DMS153 (cell line): ENCODE measurements around the gene SORBS1.
A peak's percentile ranks its signal among the peaks of the same experiment; 100 is the strongest.

Experiments
- DNase-seq: peaks from one replicate; lab custom pipeline; 2025; lab: John Stamatoyannopoulos, UW

SORBS1 gene

GRCh38 chr10:95565336-95565735 lies 4.2 kb upstream of the SORBS1 start:
- DNase-seq: no peak

- DNase-seq: no peak
Observed at GRCh38 chr10:95564291-95564690, 3.1 kb upstream of the SORBS1 start.

DNA sequence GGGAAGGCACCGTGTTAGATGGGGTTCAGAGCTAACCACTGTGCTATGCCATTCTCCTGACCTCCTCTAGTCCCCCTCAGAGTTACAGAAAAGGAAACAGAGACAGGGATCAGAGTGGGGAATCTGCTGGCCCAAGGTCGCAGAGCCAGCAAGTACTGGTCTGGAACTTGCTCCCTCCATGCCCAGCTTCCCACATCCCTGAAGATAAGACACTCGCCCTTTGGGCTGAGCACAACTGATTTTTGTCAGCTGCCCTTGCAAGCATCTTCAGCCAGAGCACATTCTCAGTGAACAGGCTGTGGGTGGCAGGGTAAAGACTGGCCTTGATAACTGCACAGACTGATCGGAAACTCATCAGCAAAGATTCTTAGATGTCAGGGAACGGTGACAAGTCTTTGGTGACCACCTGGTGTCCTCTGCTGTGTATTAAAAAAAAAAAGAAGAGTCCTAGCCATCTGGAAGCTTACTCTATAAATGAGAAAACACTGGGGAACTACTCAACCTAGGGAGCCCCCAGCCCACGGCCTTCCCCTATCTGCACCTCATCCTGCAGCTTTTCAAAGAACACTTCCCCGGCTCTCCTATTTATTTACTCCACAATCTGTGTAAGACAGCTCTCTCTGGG lies 1.3 kb upstream of the SORBS1 start:
- DNase-seq: no peak

DNA sequence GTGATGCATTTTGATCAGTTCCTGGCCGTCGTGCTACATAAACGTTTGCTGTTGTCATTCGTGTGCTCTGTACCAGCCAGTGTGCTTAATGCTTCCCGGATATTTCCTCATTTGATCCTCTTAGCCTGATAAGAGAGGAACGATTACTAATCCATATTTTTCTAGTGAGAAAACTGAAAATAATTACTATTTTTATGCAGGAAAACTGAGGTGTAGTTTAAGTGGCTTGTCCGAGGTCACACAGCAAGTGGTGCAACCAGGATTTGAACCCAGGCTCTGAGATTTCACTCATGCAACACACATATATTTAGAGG lies 650 bp upstream of the SORBS1 start:
- DNase-seq: no peak

- DNase-seq: no peak
Observed at GRCh38 chr10:95560278-95561176, 644 bp downstream of the SORBS1 start.

GRCh38 chr10:95559896-95560277 lies 1.3 kb downstream of the SORBS1 start:
- no peak for DNase-seq

DNA sequence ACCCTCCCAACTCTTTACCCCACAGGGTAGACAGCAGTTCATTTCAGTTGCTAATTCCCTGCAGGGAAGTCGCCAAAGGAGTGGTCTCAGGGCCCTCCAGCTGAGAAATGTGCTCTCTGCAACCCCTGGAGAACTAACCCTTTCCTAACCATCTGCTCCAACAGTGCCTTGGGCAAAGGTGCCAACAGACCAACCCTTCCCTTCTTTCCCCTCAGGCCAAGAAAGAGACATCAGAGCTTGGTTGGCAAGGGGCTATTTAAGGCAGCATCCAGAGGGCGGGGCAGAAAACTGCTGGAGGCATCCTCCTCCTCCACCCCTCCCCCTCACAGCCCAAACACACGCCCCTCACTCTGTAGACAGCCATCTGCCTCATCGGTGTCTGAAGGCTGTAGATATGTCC lies 1.7 kb downstream of the SORBS1 start:
- no peak for DNase-seq

DNA sequence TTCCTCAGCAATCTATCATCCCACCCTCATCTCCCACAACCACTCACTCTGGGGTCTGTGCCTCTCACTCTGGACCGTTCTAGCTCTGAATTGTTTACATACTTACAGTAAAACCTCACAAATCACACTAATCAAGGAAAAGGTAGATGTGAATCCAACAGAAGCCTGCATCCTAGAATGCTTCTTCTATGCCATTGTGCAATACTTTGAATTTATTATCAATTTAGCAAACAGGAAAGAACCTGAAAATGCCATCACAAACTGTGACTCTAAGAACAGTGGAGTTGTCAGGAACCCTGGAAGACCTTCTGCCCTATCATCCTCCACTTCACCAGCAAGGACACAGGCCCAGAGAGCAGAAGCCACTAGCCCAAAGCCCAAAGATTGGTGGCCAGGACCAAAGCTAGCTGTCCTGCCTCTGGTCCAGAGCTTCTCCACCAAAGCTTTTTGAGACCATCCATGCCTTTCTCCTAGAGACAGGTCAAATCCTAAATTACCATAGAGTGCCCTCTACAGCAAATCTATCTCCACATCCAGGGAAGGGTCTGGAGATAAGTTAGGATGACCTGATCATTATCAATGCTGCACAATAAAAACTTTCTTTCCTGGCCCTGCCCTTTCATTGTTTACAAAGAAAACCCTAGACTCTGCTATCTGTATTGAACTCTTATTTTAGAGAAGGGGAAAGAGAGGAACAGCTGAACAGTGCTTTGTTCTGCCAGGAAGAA lies 2.4 kb downstream of the SORBS1 start:
- no peak for DNase-seq

DNA sequence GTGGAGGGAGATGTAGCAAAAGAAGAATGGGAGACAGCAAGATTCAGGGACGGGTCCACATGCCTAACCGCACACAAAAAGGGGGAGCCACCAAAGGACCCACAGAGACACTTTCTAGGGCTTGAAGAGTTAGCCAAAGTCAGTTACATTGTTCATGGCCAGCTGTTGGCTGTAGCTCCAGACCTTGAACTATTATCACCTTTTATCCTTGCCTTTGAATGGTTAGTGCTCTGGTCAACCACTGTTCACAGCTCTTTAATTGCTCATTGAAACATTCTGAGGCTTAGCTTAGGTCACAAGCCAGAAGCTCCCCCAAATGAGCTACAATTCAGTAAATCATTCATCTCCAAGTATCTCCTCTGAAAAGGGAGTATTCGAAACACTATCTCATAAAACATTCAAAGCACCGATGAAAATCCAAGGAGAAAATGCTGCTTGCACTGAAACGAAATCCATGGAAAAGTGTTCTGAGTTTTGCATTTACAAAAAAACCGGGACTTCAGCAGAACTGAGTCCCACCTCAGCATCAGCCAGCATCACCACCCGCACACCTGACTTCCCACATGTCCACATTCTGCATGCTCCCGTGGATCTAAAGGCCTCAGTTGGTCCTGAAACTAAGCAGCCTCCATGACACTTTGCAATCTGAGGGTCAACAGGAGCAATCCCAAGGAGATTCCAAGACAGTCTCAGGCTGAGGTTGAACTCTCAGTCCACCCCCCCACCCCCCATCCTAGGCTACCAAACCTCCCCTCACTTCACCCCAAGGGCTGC lies 4.0 kb downstream of the SORBS1 start:
- no peak for DNase-seq

GRCh38 chr10:95553674-95554073 lies 7.5 kb downstream of the SORBS1 start:
- DNase-seq: no peak

- no peak for DNase-seq
Observed at GRCh38 chr10:95552679-95553342, 8.4 kb downstream of the SORBS1 start.

DNA sequence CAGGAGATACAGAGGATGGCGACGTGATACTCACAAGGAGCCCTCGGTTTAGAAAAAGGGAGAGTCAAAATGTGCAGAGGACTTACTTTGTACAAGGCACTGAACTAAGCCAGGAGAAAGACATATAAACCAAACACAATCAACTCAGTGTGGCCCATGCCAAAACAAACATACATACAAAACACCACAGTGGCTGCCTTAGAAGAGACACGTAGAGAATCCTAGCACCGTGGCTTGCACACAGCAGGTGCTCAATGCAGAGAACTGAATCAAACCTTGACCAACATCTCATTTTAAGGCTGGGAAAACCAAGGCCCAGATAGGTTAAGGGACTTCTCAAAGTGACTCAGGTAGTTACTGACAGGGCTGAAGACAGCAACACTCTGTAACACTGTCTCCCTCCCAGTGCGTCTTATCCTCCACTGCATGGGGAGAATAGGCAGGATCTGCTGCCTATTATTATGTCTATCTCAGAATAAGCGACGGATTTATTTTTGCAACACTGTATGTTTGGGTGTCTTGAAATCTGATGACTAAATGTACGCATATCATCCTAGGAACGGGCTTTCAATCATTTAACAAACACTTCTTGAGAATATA lies 11.0 kb downstream of the SORBS1 start:
- DNase-seq: no peak

DNA sequence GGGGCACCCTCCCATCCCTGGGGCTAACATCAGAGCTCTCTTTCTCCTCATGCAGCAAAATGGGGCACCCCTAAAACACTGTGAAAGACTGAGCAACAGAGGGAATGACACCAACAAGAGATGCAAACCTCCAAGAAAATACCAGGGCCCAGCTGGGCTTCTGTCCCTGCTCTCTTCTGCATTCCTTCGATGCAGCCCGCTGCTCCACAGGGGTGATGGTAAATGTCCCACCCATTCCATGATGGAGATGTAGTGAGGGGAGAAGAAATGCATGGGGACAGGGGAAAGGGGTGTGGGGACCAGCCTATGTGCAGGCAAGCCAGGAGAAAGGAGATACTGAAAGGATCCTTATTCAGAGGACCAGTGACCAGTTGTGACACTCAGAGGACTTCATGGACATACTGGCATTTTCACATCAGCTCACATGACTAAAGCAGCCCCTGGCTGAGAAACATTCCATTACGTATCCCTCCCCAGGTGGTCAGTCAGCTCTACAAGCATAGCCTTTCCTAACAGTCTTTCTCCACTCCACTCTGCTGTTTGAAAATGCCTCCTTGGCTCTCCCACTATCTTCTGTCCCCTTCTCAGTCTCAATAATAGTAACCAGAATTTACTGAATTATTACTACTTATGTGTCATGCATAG lies 13.3 kb downstream of the SORBS1 start:
- no peak for DNase-seq

DNA sequence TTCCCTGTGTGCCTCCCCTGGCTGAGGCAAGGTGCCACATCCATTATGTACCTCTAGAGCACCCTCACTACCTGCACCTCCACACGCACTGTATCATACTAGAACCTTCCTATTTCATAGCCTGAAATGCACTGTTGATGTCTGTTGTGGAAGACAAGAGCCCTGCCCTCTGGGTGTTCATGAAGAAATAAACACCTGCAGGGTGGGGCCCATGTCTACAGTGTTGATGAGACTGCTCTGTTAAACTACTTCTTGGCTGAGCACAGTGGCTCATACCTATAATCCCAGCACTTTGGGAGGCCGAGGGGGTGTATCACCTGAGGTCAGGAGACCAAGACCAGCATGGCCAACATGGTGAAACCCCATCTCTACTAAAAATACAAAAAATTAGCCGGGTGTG lies 14.0 kb downstream of the SORBS1 start:
- no peak for DNase-seq

DNA sequence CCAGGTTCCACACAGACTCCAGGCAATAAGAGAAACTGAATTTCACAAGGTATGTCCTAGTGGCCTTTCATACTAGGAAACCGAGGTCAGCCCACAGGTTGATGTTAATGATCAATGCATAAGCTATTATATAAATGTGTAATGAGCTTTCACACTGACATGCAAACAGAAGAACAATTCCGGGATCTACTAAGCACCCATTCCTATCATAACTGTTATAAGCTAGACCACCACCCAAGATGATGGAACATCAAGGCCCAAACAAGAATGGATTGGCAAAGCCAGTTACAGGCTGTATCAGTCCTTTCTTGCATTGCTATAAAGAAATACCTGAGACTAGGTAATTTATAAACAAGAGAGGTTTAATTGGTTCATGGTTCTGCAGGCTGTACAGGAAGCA lies 15.2 kb downstream of the SORBS1 start:
- DNase-seq: no peak

DNA sequence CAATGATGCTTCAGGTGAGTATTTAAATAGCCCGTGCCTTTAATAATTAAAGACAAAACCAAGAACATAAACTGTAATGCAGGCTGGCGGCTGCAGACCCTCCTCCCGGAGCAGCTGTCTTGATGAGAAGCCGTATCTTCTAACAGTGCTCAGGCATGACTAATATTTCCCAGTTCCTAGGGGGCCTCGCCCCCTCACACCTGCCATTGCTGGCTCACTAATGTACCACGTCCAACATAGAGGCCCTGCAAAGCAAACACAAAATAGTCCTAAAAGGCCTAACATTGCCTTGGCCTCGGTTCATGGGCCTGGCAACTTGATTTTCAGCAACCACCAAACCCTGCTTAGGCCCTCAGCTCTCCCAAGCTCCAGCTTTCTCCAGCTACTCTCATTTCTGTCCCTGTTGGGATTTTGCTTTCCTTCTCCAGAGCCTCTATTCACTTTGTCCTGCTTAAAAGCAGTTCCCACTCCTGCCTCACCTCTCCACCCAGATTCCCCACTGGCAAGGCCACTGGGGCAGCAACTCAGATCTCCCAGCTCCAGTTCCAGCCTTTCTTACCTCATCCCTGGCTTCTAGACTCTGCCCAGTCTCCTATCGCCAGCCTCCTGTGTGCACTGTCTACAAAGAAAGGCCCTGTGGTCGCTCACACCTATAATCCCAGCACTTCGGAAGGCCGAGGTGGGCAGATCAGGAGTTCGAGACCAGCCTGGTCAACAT lies 16.2 kb downstream of the SORBS1 start:
- DNase-seq: no peak

GRCh38 chr10:95543459-95543858 lies 17.7 kb downstream of the SORBS1 start:
- DNase-seq: no peak

- DNase-seq: no peak
Observed at GRCh38 chr10:95542761-95543160, 18.4 kb downstream of the SORBS1 start.

DNA sequence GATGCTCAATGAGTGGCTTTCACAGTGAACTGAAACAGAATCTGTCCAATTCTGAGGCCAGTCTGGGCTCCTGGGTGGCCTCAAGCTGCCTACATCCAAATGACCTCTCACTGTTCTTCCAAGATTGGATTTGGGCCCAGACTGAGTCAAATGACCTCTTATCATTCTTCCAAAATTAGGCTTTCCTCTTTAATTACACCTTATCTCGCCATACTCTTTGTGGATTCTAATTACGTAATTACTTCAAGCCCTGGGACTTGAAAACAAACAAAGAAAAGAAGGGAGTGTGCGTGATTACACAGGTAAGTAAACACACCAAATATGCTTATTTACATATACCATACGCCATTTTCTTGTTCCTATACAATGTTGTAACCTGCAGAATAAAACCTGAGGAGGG lies 18.8 kb downstream of the SORBS1 start:
- peak; percentile 28 for DNase-seq

- DNase-seq: no peak
Observed at GRCh38 chr10:95540514-95541052, 20.6 kb downstream of the SORBS1 start.
